ENCODE measurements around the gene RHOC.

Gene RHOC

GRCh38 chr1:112703706-112704105, 3.2 kb downstream of the RHOC start:
- TF ChIP-seq PAX5 (IDR thresholded peaks at IDR 0.05; ENCODE audit: insufficient read depth, low read length, severe bottlenecking) = no peak
- DNase-seq (ENCODE audit: insufficient read length, low spot score) (no peak), FAIRE-seq (no peak)

- DNase-seq (ENCODE audit: insufficient read length, low spot score) = no peak
- no peak for FAIRE-seq
- TF ChIP-seq POLR2A (IDR thresholded peaks at IDR 0.05; ENCODE audit: low read depth, low read length) (peak; percentile 6; the same call in 1 of the 2 replicates), POLR2AphosphoS5 (IDR thresholded peaks at IDR 0.05; ENCODE audit: low read depth, low read length) (no peak), TAF1 (IDR thresholded peaks at IDR 0.05; ENCODE audit: low read depth, low read length) (no peak), POU2F2 (IDR thresholded peaks at IDR 0.05; ENCODE audit: low read depth, low read length) (no peak), PAX5 (IDR thresholded peaks at IDR 0.05; ENCODE audit: insufficient read depth, low read length, severe bottlenecking) (no peak), SPI1 (IDR thresholded peaks at IDR 0.05; ENCODE audit: low read depth, low read length) (no peak)
These were observed 4.3 kb downstream of the RHOC start for GRCh38 chr1:112702420-112703261.

- no peak for DNase-seq (ENCODE audit: insufficient read length, low spot score)
- no peak for FAIRE-seq
These were observed 4.9 kb downstream of the RHOC start for GRCh38 chr1:112702067-112702395.

DNA sequence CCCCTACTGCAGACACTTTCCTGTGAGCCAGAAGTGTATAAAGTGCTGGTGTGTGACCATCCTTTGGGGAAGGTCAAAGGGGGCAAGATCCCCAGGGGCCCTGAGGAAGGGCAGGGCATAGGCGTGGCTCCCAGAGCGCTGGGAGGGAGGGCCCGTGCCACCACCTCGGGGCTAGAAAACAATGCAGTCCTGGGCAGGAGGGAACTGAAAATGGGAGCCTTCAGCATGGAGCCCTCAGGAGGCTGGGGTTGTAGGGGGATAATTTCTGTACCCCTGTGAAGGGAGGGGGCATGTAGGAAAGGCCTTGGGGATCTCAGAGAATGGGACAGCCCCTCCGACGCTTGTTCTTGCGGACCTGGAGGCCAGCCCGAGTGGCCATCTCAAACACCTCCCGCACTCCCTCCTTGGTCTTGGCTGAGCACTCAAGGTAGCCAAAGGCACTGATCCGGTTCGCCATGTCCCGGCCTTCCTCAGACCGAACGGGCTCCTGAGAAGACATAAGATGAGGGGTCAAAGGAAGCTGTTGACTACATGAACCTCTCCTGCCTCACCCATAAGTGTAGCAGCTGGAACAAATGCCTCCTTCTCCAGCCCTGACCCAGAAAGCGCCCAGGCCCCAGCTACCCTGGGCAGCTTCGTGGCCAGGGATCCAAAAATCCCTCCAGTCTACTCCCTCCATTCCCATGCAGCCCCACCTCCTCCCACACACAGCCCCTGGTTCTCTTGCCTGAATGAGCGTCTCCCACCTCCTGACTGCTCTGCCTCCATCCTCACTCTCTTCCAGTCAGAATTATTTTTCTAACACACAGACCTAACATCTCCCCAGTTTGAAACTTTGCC, 5.5 kb downstream of the RHOC start:
- no peak for FAIRE-seq
- TF ChIP-seq POU2F2 (IDR thresholded peaks at IDR 0.05; ENCODE audit: low read depth, low read length) = no peak
- TF ChIP-seq PAX5 (IDR thresholded peaks at IDR 0.05; ENCODE audit: insufficient read depth, low read length, severe bottlenecking) = no peak
- peak; percentile 52 for TF ChIP-seq POLR2AphosphoS5 (IDR thresholded peaks at IDR 0.05; ENCODE audit: low read depth, low read length)
- DNase-seq (ENCODE audit: insufficient read length, low spot score) = no peak

More at GRCh38 chr1:112702067-112702395, 4.9 kb downstream of the RHOC start:
- TF ChIP-seq POLR2A (IDR thresholded peaks at IDR 0.05; ENCODE audit: low read depth, low read length) = peak; percentile 11; the same call in 1 of the 2 replicates
- TF ChIP-seq SPI1 (IDR thresholded peaks at IDR 0.05; ENCODE audit: low read depth, low read length) = no peak

GRCh38 chr1:112700290-112701226, 6.4 kb downstream of the RHOC start:
- peak; percentile 33 for FAIRE-seq
- DNase-seq (ENCODE audit: insufficient read length, low spot score) = peak; percentile 68
- TF ChIP-seq POLR2AphosphoS5 (IDR thresholded peaks at IDR 0.05; ENCODE audit: low read depth, low read length) (no peak; the same call in none of the 2 replicates), SPI1 (IDR thresholded peaks at IDR 0.05; ENCODE audit: low read depth, low read length) (peak; percentile 50), POU2F2 (IDR thresholded peaks at IDR 0.05; ENCODE audit: low read depth, low read length) (peak; percentile 76; the same call in 1 of the 2 replicates)

DNA sequence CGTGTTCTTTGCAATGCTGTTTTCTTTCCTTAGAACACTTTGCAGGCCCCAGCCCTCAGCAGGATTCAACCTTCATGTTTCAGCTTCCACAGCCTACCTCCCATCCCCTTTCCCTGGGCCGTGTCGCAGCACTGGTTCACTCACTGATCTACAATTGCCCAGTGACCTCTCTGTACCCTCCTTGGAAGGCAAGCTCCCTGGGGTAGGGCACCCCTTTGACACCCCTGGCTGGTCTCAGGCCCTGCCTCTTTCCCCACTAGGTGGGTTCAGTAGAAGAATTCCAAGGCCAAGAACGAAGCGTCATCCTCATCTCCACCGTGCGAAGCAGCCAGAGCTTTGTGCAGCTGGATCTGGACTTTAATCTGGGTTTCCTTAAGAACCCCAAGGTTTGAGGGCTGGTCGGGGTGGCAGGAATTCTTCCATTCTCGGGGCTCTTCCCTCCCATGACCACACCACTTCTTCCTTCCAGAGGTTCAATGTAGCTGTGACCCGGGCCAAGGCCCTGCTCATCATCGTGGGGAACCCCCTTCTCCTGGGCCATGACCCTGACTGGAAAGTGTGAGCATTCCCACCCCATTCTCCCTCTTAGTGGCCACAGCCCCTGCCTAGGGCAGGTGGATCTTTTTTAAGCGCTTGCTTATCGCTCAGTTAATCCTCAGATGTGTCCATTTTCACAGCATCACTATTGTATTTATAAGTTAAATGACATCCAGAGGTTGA, 7.3 kb downstream of the RHOC start:
- TF ChIP-seq SPI1 (IDR thresholded peaks at IDR 0.05; ENCODE audit: low read depth, low read length) (no peak), POLR2A (IDR thresholded peaks at IDR 0.05; ENCODE audit: low read depth, low read length) (no peak; the same call in 1 of the 2 replicates), POU2F2 (IDR thresholded peaks at IDR 0.05; ENCODE audit: low read depth, low read length) (no peak), PAX5 (IDR thresholded peaks at IDR 0.05; ENCODE audit: insufficient read depth, low read length, severe bottlenecking) (no peak), TAF1 (IDR thresholded peaks at IDR 0.05; ENCODE audit: low read depth, low read length) (no peak), POLR2AphosphoS5 (IDR thresholded peaks at IDR 0.05; ENCODE audit: low read depth, low read length) (no peak)
- FAIRE-seq = no peak

DNA sequence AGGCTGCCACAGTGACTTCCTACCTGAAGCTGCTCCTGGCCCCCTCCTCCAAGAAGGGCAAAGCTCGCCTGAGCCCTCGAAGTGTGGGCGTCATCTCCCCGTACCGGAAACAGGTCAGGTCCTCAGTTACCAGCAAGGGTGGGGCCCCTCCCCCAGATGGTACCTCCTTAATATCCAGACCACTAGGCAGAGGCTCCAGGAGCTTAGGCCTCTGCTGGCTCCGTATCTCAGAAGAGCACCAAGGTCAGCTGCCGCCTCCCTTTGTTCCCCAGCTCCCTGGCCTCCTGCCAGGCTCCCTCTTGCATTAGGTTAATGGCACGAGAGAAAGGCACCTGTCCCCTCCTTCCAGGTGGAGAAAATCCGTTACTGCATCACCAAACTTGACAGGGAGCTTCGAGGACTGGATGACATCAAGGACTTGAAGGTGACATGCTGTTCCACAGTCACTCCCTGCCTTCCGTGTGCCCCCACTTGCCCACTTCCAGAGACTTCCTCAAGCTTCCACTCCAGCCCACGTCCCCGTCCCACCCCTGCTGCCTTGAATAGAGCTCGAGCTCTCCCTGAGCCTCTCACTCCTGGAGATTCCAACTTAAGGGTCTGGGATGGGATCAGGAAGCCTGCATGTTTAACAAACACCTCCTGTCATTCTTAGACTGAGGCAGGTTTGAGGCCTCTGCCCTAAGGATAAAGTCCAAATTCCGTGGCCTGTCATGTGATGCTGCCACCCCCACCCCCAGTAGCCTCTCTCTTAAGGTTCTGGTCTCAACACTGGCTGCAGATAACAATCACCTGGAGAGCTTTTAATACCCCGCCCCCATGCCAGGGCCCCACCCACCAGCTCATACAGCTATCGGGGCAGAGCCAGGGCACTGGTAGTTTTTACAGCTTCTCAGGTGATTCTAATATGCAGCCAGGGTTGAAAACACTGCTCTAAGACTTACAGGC, 8.3 kb downstream of the RHOC start:
- DNase-seq (ENCODE audit: insufficient read length, low spot score) = no peak
- TF ChIP-seq PAX5 (IDR thresholded peaks at IDR 0.05; ENCODE audit: insufficient read depth, low read length, severe bottlenecking) = no peak
- TF ChIP-seq POLR2AphosphoS5 (IDR thresholded peaks at IDR 0.05; ENCODE audit: low read depth, low read length) = no peak
- no peak for TF ChIP-seq TAF1 (IDR thresholded peaks at IDR 0.05; ENCODE audit: low read depth, low read length)
- TF ChIP-seq SPI1 (IDR thresholded peaks at IDR 0.05; ENCODE audit: low read depth, low read length) = no peak
- TF ChIP-seq POU2F2 (IDR thresholded peaks at IDR 0.05; ENCODE audit: low read depth, low read length) = no peak
- TF ChIP-seq POLR2A (IDR thresholded peaks at IDR 0.05; ENCODE audit: low read depth, low read length) = no peak

More for the DNA sequence above, 7.3 kb downstream of the RHOC start:
- DNase-seq (ENCODE audit: insufficient read length, low spot score) = no peak

GRCh38 chr1:112697781-112698201, 9.1 kb downstream of the RHOC start:
- DNase-seq (ENCODE audit: insufficient read length, low spot score) = no peak

More for the DNA sequence above, 8.3 kb downstream of the RHOC start:
- no peak for FAIRE-seq

More at GRCh38 chr1:112697781-112698201, 9.1 kb downstream of the RHOC start:
- no peak for FAIRE-seq
- no peak for TF ChIP-seq POLR2AphosphoS5 (IDR thresholded peaks at IDR 0.05; ENCODE audit: low read depth, low read length)
- TF ChIP-seq POLR2A (IDR thresholded peaks at IDR 0.05; ENCODE audit: low read depth, low read length) = no peak
- no peak for TF ChIP-seq PAX5 (IDR thresholded peaks at IDR 0.05; ENCODE audit: insufficient read depth, low read length, severe bottlenecking)
- TF ChIP-seq SPI1 (IDR thresholded peaks at IDR 0.05; ENCODE audit: low read depth, low read length) = no peak
- TF ChIP-seq TAF1 (IDR thresholded peaks at IDR 0.05; ENCODE audit: low read depth, low read length) = no peak
- TF ChIP-seq POU2F2 (IDR thresholded peaks at IDR 0.05; ENCODE audit: low read depth, low read length) = no peak
